ENCODE results near the gene ZNF568. TPM values are rescaled to one million over a fixed set of nuclear protein-coding genes. Genes with fewer than 3 reads are reported as not detected.

The ZNF568 gene
- polyA plus RNA-seq (2012; ENCODE audit: insufficient read length, low read depth) = 1.3 TPM

DNA sequence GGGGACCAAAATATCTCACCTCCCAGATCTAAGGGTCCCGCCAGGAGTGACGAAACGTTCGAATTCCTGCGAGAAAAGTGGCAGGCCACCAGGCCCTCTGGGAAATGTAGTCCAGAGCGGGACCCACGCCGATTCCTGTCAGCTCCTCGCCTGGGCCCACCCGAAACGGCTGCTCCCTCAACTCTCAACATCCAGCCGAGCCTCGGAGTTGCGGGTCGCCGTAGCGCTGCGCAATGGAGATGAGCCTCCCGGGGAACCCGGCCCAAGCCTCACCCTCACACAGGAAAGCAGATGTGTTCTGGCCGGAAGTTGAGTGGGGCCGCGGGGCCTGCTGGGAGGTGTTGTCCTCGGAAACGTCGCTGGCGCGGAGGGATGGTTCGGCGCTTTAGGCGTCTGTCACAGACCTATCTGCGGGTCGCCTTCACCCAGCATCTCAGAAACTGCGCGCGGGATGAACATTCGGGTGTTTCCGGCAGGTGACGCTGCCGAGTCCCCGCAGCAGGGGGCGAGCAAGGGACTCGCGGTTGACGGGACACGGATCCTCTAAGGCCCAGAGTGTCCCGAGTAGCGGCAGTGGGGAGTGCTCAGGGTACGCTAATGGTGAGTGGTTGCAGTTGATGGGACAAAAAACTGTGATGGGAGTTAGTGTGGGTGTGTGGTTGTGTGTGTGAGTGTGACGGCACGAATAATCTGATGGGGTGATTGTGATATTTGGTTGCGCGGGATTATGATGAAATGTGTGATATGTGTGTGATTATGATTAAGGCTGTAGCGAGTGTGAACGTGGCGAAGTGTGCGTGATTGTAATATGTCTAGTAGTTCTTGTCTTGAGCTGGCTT is at the start of gene ZNF568, which contains the start of gene ZNF829:
ZNF568 (plus strand) TSS at position 341 of the 839 bp plus-strand sequence. CDS start 6,439 bp downstream, outside the sequence.
ZNF829 (minus strand) TSS at position 300 of the 839 bp plus-strand sequence. CDS start 1,124 bp downstream, outside the sequence.
- TF ChIP-seq SIN3A (IDR thresholded peaks at IDR 0.05; ENCODE audit: borderline replicate concordance, insufficient read depth, low read length) (peak; percentile 29; the same call in 1 of the 2 replicates), FOXP2 (optimal IDR thresholded peaks at IDR 0.05; ENCODE audit: borderline replicate concordance, extremely low read depth, extremely low read length, insufficient read depth) (peak; percentile 75), TAF1 (IDR thresholded peaks at IDR 0.05; ENCODE audit: borderline replicate concordance, insufficient read depth, low read length) (no peak)

DNA sequence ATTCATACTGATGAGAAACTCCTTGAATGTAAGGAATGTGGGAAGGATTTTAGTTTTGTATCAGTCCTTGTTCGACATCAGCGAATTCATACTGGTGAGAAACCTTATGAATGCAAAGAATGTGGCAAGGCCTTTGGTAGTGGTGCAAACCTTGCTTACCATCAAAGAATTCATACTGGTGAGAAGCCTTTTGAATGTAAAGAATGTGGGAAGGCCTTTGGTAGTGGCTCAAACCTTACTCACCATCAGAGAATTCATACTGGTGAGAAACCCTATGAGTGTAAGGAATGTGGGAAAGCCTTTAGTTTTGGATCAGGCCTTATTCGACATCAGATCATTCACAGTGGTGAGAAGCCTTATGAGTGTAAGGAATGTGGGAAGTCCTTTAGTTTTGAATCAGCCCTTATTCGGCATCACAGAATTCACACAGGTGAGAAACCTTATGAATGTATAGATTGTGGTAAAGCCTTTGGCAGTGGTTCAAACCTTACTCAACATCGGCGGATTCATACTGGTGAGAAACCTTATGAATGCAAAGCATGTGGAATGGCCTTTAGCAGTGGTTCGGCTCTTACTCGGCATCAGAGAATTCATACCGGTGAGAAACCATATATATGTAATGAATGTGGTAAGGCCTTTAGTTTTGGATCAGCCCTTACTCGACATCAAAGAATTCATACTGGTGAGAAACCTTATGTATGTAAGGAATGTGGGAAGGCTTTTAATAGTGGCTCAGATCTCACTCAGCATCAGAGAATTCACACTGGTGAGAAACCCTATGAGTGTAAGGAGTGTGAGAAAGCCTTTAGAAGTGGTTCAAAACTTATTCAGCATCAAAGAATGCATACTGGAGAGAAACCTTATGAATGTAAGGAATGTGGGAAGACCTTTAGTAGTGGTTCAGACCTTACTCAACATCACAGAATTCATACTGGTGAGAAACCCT is 38.9 kb upstream of the ZNF568 start:
- TF ChIP-seq SIN3A (IDR thresholded peaks at IDR 0.05; ENCODE audit: borderline replicate concordance, insufficient read depth, low read length) (no peak), TAF1 (IDR thresholded peaks at IDR 0.05; ENCODE audit: borderline replicate concordance, insufficient read depth, low read length) (no peak), POLR2AphosphoS5 (IDR thresholded peaks at IDR 0.05; ENCODE audit: low read depth, low read length) (no peak), FOXP2 (optimal IDR thresholded peaks at IDR 0.05; ENCODE audit: borderline replicate concordance, extremely low read depth, extremely low read length, insufficient read depth) (no peak)
- TF ChIP-seq, protein P1, sequence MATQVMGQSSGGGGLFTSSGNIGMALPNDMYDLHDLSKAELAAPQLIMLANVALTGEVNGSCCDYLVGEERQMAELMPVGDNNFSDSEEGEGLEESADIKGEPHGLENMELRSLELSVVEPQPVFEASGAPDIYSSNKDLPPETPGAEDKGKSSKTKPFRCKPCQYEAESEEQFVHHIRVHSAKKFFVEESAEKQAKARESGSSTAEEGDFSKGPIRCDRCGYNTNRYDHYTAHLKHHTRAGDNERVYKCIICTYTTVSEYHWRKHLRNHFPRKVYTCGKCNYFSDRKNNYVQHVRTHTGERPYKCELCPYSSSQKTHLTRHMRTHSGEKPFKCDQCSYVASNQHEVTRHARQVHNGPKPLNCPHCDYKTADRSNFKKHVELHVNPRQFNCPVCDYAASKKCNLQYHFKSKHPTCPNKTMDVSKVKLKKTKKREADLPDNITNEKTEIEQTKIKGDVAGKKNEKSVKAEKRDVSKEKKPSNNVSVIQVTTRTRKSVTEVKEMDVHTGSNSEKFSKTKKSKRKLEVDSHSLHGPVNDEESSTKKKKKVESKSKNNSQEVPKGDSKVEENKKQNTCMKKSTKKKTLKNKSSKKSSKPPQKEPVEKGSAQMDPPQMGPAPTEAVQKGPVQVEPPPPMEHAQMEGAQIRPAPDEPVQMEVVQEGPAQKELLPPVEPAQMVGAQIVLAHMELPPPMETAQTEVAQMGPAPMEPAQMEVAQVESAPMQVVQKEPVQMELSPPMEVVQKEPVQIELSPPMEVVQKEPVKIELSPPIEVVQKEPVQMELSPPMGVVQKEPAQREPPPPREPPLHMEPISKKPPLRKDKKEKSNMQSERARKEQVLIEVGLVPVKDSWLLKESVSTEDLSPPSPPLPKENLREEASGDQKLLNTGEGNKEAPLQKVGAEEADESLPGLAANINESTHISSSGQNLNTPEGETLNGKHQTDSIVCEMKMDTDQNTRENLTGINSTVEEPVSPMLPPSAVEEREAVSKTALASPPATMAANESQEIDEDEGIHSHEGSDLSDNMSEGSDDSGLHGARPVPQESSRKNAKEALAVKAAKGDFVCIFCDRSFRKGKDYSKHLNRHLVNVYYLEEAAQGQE (IDR thresholded peaks at IDR 0.05; ENCODE audit: insufficient read depth in 1 of 2, low read depth in 2 of 2, low read length in 2 of 2) = no peak

DNA sequence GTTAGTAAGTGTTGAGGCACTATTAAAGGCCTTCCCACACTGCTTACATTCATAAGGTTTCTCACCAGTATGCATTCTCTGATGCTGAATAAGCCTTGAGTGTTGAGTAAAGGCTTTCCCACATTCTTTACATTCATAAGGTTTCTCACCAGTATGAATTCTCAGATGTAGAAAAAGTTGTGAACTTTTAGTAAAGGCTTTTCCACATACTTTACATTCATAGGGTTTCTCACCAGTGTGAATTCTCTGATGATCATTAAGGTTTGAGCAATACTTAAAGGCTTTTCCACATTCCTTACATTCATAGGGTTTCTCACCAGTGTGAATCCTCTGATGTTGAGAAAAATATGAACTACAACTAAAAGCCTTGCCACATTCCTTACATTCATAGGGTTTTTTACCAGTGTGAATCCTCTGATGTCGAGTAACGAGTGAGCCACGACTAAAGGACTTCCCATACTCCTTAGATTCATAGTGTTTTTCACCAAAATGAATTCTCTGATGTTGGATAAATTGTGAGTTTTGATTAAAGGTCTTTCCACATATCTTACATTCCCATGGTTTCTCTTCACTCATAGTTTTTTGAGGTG is 24.3 kb upstream of the ZNF568 start:
- TF ChIP-seq TAF1 (IDR thresholded peaks at IDR 0.05; ENCODE audit: borderline replicate concordance, insufficient read depth, low read length) (no peak), SIN3A (IDR thresholded peaks at IDR 0.05; ENCODE audit: borderline replicate concordance, insufficient read depth, low read length) (no peak), POLR2AphosphoS5 (IDR thresholded peaks at IDR 0.05; ENCODE audit: low read depth, low read length) (no peak), FOXP2 (optimal IDR thresholded peaks at IDR 0.05; ENCODE audit: borderline replicate concordance, extremely low read depth, extremely low read length, insufficient read depth) (no peak)
- TF ChIP-seq, protein P1 (IDR thresholded peaks at IDR 0.05; ENCODE audit: insufficient read depth in 1 of 2, low read depth in 2 of 2, low read length in 2 of 2) = no peak

DNA sequence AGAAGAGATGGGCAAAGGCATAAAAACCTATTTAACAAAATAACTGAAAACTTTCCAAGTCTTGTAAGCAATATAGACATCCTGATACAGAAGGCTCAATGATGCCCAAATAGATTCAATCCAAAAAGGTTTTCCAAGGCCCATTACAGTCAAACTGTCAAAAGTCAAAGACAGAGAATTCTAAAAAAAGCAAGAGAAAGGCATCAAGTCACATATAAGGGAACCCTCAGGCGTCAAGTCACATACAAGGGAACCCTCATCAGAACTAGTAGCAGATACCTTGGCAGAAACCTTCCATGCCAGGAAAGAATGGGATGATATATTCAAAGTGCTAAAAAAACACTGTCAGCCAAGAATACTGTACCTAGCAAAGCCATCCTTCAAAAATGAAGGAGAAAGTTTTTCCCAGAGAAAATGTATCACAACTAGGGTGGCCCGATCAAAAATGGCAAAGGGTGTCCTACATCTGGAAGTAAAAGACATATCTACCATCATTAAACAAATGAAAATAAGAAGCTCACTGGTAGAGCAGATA is 21.2 kb upstream of the ZNF568 start:
- TF ChIP-seq TAF1 (IDR thresholded peaks at IDR 0.05; ENCODE audit: borderline replicate concordance, insufficient read depth, low read length) (no peak), FOXP2 (optimal IDR thresholded peaks at IDR 0.05; ENCODE audit: borderline replicate concordance, extremely low read depth, extremely low read length, insufficient read depth) (no peak), SIN3A (IDR thresholded peaks at IDR 0.05; ENCODE audit: borderline replicate concordance, insufficient read depth, low read length) (no peak), POLR2AphosphoS5 (IDR thresholded peaks at IDR 0.05; ENCODE audit: low read depth, low read length) (no peak)
- TF ChIP-seq, protein P1 (IDR thresholded peaks at IDR 0.05; ENCODE audit: insufficient read depth in 1 of 2, low read depth in 2 of 2, low read length in 2 of 2) = no peak
